RPMI7951 (cell line): Measurements from ENCODE around the gene RIPK4. TPM values are rescaled to one million over a fixed set of nuclear protein-coding genes. Genes with fewer than 3 reads are reported as not detected.
"Not testable (repeated sequence)": the region's sequence is repeated elsewhere in the genome, so short reads cannot be mapped to it uniquely, and the experiment has no call there.

Source experiments
- DNase-seq: peaks from one replicate; pipeline ENCODE4 v3.0.0-alpha.2; 2012; ENCODE audit warnings: low read depth
- total RNA-seq: library from RNA; depleted of rRNA; stranded (reverse); fragments of >200 nt; shearing (Covaris generic); gene quantifications from 2 replicates; pipeline ENCODE4 v1.2.3, GENCODE V29; 2014

Gene RIPK4
- total RNA-seq, 1 experiment from 2014 or later, result 10.3 TPM

DNA sequence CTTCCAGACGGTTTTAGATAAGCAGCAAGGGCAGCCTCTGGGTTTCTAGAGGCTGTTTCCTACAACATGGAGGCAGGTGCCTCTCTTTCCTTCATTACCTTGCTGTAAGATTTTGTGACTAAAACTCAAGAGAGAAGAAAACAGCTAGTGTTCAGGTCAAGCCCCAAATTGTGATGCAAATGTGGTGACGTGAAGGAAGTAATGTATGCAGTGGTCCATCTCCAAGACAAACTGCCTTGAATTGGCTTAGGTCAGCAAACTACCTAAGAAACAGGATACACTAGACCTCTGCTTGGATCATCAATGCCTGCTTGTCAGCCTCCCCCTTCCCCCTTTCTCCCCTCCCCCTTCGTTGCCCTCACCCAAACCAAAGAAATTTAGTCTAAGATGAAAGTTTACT, 28.9 kb upstream of the RIPK4 start:
- no peak for DNase-seq

DNA sequence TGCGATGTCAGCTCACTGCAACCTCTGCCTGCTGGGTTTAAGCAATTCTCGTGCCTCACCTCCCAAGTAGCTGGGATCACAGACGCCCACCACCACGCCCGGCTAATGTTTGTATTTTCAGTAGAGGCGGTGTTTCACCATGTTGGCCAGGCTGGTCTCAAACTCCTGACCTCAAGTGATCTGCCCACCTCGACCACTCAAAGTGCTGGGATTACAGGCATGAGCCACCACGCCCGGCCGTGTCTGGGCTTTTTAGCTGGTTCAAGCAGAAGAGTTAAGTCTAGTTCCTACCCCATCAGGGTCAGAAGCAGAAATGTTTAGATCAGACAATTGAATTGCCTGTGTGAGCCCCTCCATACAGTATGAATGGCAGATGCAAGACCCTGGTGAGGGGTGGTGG, 27.7 kb upstream of the RIPK4 start:
- no peak for DNase-seq

DNA sequence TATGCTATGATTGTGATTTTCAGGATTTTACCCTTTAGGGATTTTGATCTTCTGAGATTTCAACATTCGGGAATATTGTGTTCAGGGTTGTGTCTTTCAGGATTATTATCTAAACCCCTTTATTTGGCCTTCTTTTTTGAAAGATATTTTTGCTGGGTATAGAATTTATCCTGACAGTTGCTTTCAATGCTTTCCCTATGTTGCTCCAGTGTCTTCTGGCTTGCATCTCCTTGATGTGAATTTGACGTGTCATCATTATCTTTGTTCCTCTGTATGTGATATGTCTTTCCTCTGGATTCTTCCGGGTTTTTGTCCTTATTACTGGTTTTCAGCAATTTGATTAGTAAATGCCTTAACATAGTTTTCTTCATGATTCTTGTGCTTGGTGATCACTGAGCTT, 25.9 kb upstream of the RIPK4 start:
- no peak for DNase-seq

DNA sequence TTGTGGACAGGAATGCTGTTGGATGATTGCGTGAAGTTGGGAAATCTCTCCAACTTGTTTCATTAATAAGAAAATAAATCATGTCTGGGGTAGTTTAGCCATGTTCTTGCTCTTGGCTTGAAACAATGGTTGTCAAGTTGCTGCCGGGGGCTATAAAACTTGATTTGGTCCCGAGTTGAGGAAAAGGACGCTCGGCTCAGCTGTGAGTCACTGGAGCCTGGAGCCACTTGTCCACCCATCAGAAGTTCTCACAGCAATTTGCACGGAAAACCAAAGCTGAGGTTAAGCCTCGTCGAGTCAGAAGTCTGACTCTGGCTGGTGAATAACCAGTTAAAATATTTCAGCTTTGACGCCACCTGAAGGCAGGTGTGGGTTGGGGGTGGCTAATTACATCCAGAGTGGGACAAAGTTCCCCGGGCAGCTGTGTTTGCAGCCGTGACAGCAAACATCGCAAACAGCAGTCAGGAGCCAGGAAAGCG, 19.7 kb upstream of the RIPK4 start:
- DNase-seq, result peak; percentile 99

DNA sequence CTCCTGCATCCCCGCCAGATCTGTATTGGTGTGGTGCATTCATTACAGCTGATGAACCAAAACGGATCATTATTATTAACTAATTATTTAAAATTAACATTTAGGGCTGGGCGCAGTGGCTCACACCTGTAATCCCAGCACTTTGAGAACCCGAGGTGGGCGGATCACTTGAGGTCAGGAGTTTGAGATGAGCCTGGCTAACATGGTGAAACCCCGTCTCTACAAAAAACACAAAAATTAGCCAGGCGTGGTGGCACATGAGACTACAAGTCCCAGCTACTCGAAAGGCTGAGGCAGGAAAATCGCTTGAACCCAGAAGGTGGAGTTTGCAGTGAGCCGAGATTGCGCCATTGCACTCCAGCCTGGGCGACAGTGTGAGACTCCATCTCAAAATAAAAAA, 18.4 kb upstream of the RIPK4 start:
- DNase-seq, result not testable (repeated sequence)

DNA sequence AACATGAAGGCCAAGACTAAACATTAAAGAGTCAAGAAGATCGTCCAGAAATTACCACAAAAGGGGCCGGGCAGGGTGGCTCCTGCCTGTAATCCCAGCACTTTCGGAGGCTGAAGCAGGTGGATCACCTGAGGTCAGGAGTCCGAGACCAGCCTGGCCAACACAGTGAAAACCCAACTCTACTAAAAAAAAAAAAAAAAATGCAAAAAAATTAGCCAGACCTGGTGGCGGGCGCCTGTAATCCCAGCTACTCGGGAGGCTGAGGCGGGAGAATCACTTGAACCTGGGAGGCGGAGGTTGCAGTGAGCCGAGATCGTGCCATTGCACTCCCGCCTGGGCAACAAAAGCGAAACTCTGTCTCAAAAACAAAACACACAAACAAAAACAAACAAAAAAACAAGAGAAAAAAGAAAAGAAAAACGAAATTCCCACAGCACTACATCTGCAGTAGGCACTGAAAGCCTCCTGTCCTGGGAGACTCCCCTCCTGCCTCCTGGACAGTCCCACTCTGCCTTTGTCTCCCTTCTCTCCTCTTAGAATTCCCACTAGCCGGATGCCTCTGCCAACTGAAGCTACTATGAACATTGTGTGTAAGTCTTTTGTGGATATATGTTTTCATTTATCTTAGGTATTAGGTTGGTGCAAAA, 17.7 kb upstream of the RIPK4 start:
- DNase-seq, result no peak

DNA sequence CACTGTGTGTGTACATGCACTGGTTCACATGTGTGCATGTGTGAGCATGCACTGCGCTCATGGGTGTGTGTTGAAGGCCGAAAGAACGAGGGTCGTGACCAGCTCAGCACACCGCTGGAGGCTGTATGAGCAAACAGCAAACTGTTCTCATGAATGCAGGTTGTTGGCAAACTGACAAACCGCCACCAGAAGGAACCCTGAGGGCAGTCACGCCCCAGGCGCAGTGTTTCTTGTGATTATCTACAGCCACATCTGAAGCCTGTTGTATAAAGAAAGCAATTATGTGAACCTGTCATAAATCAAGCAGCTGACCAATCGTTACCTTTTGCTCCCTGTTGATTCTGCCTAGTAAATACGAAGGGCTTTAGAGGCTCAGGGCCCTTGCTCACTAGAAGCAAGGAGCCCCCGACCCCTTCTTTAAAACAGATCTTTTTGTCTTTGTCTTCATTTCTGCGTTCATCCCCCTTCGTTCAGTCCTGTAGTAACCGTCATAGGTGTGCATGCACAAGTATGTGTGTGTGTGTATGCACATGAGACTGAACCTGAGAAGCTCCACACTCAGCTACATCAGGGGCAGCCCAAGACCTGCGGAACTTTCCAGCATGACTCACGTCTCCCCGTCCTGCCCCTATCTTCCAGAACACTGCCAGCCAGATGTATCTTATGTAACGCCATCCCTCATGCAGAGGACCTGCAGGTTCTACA, 16.8 kb upstream of the RIPK4 start:
- peak; percentile 93 for DNase-seq

DNA sequence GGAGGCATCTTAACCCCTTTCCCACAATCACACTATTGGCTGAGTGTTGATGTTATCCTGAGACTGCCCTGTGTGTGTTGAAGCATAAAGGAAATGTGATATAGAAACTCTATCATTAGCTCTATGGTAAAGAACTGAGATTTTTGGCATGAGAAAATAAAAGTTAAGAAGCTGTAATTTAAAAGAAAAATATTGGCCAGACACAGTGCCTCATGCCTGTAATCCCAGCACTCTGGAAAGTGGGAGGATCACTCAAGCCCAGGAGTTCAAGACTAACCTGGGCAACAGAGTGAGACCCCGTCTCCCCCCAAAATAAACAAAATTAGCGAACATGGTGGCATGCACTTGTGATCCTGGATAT, 14.2 kb upstream of the RIPK4 start:
- no peak for DNase-seq

DNA sequence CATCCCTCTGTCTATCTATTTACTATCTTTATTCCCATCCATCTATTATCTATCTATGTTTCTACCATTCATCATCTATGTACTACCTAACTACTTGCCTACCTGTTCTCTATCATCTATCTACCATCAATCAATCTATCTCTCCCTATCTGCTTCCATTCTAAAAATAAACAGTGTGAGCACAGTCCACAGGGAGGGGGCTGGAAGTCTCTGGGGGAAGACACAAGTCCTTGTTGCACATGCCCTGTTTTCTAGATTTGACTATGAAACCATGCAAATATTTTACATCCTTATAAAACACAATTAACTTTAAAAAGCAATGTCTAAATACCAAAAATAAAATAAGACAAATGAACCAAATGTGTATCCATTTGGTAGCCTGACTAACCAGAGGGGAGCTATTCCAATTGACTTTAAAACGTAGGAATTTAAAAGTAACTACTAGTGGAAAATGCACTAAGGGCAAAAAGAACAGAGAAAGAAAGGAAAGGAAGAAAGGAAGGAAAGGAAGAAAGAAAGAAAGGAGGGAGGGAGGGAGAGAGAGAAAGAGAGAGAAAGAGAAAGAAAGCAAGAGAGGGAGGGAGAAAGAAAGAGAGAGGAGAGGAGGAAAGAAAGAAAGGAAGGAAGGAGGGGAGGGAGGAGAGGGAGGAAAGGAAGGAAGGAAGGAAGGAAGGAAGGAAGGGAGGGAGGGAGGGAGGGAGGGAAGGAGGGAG, 13.6 kb upstream of the RIPK4 start:
- DNase-seq, result no peak

DNA sequence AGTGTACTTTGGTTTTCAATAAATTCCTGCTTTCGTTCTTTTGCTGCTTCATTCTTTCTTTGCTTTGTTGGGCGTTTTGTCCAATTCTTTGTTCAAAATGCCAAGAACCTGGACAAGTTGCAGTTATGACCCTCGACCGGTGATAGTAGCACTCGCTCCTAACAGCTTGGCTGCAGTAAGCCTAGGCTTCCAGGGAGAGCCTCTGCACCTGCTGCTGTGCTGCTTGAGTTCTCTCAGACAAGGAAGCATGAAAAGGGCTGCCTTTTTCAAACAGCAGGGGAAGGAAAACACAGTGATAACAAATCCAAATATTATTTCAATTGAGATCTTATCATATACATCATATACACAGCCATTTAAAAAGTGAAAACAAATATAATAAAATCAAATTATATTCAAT, 12.8 kb upstream of the RIPK4 start:
- DNase-seq, result no peak

DNA sequence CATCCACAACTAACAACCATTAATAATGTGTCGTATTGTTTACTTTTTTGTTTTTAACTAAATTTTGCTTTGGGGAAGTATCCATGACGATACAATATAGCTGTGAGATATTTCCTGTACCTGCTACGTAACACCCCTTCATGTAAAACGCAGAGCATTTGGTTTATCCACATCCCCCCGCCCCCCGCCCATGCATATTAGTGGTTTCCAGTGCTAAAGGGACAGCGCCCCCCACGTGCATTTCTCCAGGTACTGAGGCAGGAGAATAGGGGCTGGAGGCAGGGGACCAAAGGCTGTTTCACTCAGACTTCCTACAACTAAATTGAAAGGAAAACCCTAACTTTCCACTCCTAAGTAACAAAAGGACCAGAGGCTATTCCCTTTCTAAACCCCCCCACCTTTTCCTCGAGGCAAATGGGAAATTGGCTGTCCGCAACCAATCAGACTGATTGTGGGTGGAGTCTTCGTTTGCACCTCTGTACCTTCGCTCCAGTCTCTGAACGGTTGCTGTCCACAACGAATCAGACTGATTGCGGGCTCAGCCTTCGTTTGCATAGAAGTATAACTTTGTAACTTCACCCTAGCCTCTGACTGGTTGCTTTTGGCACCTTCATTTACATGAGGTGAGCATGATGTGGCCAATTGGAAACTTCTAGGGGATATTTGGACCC, 12.2 kb upstream of the RIPK4 start:
- DNase-seq, result no peak

DNA sequence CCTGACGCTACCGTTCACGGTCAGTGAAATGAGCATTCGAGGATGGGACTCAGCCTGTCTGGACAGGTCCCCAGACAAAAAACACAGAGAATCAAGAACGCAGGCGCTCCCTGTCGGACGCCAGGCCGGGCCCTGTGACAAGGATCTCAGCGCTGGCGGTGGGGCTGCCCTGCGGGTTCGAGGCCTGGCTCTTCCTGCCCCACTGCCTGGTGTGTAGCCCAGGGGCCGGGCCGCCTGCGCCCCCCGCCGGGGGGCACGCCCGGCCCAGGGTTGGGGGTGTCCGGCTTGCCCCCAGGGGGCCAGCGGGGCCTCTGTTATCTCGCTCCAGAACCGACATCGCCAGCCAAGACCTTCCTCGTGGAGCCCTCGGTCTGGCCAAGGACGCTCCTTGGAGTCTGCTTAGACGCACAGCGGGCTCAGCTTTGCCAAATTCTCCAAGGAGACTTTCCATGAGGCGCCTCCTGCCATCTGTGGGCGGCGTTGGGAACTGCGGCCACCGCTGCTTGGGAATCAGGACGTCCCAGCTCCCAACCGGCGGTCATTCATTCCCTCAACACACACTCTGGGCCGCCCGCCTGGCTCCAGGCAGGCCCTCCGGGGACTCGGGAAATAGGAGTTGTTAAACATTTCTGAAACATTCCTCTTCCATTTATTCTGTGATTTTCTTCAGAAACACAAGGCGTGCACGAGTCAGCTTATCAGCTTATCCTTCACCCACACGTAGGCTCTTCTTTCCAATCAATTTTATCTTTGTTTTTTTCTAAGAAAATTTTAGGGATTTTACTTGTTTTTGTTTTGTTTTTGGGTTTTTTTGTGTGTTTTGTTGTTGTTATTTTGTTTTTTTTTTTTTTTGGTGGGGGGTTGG, 11.3 kb upstream of the RIPK4 start:
- peak; percentile 84 for DNase-seq

DNA sequence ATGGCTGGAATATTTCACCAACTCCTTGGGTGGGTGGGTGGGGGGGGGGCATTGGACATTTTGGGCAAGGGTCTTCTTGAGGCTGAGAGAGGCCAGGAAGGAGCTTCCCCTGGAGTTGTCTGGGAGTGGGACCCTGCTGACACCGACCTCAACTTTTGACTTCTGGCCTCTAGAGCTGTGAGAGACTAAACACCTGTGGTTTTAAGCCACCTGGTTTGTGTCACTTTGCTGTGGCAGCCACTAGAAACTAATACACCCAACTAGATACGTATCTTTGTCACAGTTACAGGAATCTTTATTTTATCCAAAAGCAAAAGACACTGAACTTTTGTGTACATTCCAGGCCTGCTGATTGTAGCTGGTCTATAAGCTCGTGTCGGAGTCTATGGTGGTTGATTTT, 9.9 kb upstream of the RIPK4 start:
- DNase-seq, result no peak

DNA sequence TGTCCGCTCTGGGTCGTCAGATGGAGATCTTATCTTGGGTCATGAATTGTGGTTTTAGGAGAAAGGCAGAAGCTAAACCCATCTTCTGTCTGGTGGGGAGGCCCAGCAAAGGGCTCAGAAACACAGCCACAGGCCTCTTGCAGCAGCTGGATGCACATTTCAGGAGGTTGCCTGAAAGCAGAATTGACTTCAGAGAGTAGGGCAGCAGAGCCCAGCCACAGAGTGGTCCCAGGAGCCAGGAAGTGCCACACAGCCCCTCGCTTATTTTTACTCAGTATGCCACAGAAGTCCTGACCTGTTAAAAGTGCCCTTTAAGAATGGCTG, 8.3 kb upstream of the RIPK4 start:
- no peak for DNase-seq

DNA sequence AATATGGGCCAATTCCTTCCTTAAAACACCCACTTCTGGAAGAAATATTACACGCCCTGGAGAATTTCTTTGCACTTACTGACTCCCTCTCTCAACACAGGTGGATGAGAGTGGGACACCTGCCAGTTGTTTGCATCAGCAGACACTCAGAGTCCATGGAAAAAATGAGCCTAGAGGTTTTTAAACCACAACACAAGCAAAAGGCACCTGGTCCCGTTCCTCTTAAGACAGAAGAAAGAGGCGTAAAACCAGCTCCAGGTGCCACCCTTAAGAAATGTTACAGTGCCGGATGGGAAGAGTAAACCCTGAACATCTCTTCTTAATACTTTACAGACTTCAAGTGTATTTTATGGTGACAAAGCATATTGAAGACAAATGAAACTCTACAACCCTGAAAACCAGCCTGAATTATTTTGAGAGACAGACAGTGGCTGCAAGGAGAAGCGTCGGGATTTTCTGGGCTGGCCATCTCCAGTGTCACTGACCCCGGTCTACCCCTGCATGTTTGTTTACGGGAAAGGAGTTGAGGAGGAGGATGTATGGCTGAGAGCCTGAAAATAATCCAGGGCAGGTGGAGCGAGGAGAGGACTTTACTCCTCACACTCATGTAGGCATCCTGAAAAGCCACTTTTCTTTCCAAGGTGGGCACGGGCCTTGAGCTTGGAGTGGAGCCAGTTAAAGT, 7.8 kb upstream of the RIPK4 start:
- no peak for DNase-seq

DNA sequence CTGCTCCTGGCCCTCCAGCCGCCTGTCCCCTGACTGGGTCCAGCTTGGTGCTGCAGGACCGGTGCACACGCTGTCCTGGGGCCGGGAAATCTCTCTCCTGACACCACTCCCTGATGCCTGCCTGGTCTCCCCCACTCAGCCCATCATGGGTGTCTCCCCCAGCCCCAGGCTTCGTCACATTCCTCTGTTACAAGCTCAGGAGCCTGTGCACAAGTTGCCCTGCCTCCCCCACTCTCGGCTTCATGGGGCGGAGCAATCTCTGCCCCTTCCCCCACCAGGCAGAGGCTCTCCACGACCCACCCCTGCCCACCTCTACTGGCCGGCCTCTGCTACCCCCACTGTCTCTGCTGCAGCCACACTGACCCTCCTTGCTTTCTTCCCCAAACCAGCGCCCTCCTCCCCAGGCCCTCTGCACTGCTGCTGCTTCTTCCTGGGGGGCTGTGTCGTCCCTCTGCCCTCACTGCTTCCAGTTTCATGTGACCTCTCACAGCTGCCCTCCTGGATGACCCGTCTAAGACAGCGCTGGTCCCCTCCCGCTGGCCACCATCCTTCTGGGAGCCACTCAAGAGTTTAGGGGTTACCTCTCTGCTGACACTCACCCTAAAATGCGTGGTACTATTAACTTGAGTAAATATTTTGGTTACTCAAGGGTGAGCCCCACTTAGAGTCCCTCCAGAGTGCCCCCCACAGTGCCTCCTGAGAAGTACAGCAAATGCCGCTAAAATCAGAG, 5.7 kb upstream of the RIPK4 start:
- no peak for DNase-seq

DNA sequence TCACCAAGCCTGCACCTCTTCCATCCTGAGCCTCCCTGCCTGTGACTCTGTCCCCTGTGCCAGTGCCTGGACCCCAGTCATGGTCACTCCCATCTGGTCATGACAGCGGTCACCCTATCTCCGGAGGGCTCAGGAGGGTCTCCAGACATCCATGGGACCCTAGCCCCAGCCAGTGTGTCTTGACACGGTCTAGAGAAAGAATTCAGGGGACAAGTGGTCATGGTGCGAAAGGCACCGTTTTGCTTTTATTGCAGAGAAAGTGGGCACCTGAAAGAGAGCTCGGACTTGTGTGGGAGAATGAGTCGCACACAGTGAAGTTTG, 4.7 kb upstream of the RIPK4 start:
- DNase-seq, result no peak

DNA sequence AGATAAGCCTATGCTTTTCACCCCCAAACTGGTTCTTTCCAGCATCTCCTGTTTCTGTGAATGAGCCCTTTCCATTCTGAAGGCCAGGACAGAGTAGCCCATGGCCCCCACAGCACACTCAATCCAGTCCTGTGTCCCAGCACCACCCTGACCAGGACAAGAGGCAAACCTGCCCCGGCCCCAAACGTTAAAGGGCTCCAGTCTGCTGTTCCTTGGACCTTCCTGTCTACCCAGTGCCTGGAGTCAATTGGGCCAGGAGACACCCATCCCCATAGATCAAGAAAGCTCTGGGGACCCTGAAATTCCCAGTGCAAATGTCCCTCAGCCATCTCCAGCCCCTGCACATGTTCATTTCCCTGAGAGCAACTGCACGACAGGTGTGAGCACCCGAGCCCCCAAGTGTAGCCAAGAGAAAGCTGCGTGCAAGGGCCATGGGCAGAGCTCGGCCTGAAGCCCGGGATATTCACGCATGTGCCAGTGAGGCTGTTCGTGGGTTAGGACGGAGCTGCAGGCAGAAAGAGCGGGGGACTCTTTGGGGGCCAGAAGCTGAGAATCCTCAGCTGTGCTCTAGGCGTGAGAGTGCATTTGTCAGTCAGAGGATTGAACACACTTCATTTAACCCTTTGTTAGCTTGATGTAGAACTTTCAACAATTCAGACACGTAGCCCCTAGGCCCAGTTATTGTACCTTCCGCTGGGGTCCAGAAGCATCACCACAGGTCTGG, 4.2 kb upstream of the RIPK4 start:
- DNase-seq, result no peak

DNA sequence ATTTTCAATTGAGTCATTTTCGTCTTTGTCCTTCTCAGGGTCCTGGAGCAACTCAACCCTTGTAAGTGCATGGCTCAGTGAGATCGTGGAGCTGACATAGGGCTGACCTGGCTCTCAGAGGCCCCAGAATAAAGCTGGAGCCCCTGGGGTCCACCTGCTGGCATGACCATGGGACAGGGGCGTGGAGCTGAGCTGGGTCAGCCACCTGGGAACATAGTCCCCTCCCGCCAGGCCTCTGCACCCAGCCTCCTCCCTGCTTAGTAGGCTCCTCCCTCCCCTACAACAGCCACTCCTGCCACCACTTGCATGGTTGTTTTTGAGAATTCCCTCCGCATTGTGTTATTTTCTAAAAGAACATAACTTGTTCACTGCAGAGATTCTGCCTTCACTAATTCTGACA, 3.1 kb upstream of the RIPK4 start:
- DNase-seq, result no peak

DNA sequence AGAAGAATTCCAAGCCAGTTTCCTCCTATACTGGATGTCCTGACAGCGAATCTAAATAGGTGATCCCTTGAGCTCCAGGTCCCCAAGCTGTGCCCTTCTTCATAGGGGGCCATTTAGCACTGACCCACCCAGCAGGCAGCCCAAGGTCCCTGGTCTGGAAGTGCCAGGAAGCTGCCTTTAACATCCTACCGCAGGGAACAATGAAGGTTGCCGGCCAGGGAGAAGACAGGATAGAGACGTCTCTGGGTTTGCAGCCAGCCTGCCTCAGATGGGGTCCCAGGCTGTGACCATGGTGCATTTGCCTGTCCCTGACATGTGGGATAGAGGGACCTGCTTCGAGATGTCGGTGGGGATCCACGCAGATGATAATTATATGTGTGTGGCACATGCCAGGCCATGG, 2.7 kb upstream of the RIPK4 start:
- no peak for DNase-seq
